HepG2 (cell line): ENCODE data around the gene TCFL5. TPM values are rescaled to one million over a fixed set of nuclear protein-coding genes. Genes with fewer than 3 reads are reported as not detected.
A peak's percentile ranks its signal among the peaks of the same experiment; 100 is the strongest.

ENCODE experiments used
- AKNA ChIP-seq: sonication (generic); formaldehyde crosslinking; IDR thresholded peaks from 2 replicates; pipeline ENCODE4 v1.4.0; 2020; ENCODE audit warnings: missing genetic modification reagents, borderline replicate concordance
- ATF4 ChIP-seq, 2 experiments: fragments of 450-650 bp in 1 of 2; sonication (generic) in 1 of 2; formaldehyde crosslinking; IDR thresholded peaks; 2 replicates each; pipeline versions ENCODE4 v1.5.0 to v1.8.0; 2020 to 2022; ENCODE audit warnings: mild to moderate bottlenecking in 1 of 2, missing genetic modification reagents in 1 of 2
- FLYWCH1 ChIP-seq: sonication (generic); formaldehyde crosslinking; IDR thresholded peaks from 2 replicates; pipeline ENCODE4 v1.8.1; 2023; ENCODE audit warnings: mild to moderate bottlenecking, missing genetic modification reagents
- FOXP1 ChIP-seq, 2 experiments: fragments of 450-650 bp in 1 of 2; IDR thresholded peaks; 2 replicates each; pipeline ENCODE4 v1.6.1; 2017 to 2018; ENCODE audit warnings: antibody characterized with exemption in 1 of 2
- ISX ChIP-seq: sonication (generic); formaldehyde crosslinking; conservative IDR thresholded peaks from 2 replicates; pipeline ENCODE4 v1.5.0; 2020; ENCODE audit warnings: missing genetic modification reagents
- MEIS2 ChIP-seq: sonication (generic); formaldehyde crosslinking; IDR thresholded peaks from 2 replicates; pipeline ENCODE4 v1.9.0; 2021; ENCODE audit warnings: mild to moderate bottlenecking, missing genetic modification reagents
- MYPOP ChIP-seq: sonication (generic); formaldehyde crosslinking; IDR thresholded peaks from 2 replicates; pipeline ENCODE4 v1.8.1; 2023; ENCODE audit warnings: mild to moderate bottlenecking, moderate library complexity, missing genetic modification reagents
- POLR2AphosphoS2 ChIP-seq: IDR thresholded peaks from 2 replicates; pipeline ENCODE4 v1.6.1; 2011; ENCODE audit warnings: low read depth, low read length, improper control_type of control experiment
- REPIN1 ChIP-seq: sonication (generic); formaldehyde crosslinking; IDR thresholded peaks from 2 replicates; pipeline ENCODE4 v1.8.0; 2022; ENCODE audit warnings: missing genetic modification reagents, low read depth, mild to moderate bottlenecking, borderline replicate concordance
- SAFB2 ChIP-seq: sonication (generic); formaldehyde crosslinking; IDR thresholded peaks from 2 replicates; pipeline ENCODE4 v1.5.1; 2020; ENCODE audit warnings: missing genetic modification reagents, low read depth, mild to moderate bottlenecking, borderline replicate concordance
- SRY ChIP-seq: sonication (generic); formaldehyde crosslinking; IDR thresholded peaks from 2 replicates; pipeline ENCODE4 v1.8.0; 2022; ENCODE audit warnings: mild to moderate bottlenecking, missing genetic modification reagents
- ZNF230 ChIP-seq: sonication (generic); formaldehyde crosslinking; IDR thresholded peaks from 2 replicates; pipeline ENCODE4 v1.4.0; 2020; ENCODE audit warnings: mild to moderate bottlenecking, missing genetic modification reagents
- ZNF34 ChIP-seq: sonication (generic); formaldehyde crosslinking; IDR thresholded peaks from 2 replicates; pipeline ENCODE4 v1.4.0; 2020; ENCODE audit warnings: mild to moderate bottlenecking, missing genetic modification reagents, borderline replicate concordance
- ZNF639 ChIP-seq: conservative IDR thresholded peaks from 2 replicates; pipeline ENCODE4 v1.6.1; 2018; ENCODE audit warnings: missing genetic modification reagents
- ZNF749 ChIP-seq: sonication (generic); formaldehyde crosslinking; IDR thresholded peaks from 2 replicates; pipeline ENCODE4 v1.8.0; 2022; ENCODE audit warnings: mild to moderate bottlenecking, missing genetic modification reagents, moderate library complexity, borderline replicate concordance
- ZNF782 ChIP-seq: sonication (generic); formaldehyde crosslinking; IDR thresholded peaks from 2 replicates; pipeline ENCODE4 v1.4.0; 2020; ENCODE audit warnings: missing genetic modification reagents, mild to moderate bottlenecking, borderline replicate concordance
- polyA plus RNA-seq, 8 experiments: library from polyadenylated mRNA; depleted of rRNA in 3 of 8; stranded (reverse) in 7 of 8; unstranded in 1 of 8; fragments of >200 nt; fragmentation: Illumina TruSeq in 4 of 8; extraction: Trizol in 4 of 8; gene quantifications; 2 replicates each; pipeline versions ENCODE4 v1.2.1 to v1.2.3, GENCODE V29; 2011 to 2016; ENCODE audit warnings: low read depth in 4 of 8, missing spikeins in 1 of 8, mixed read lengths in 1 of 8; ENCODE audit not compliant: insufficient read depth in 1 of 8
- total RNA-seq, 5 experiments: library from RNA; depleted of rRNA; stranded (reverse); fragments of >200 nt; fragmentation: Illumina TruSeq; extraction: Trizol; gene quantifications; 2 replicates each; pipeline ENCODE4 v1.2.3, GENCODE V29; 2016; ENCODE audit warnings: low read depth in 1 of 5
- TF ChIP-seq, protein P1 (sequence below): IDR thresholded peaks from 2 replicates; pipeline ENCODE4 v1.6.1; 2012; ENCODE audit warnings: low read depth, low read length, improper control_type of control experiment

Gene TCFL5
- total and polyA plus RNA-seq, 2 of the 13 experiments (the other 11 are each of a cell fraction or from before 2014, with no cell fraction given) = 14.8 to 20.0 TPM

DNA sequence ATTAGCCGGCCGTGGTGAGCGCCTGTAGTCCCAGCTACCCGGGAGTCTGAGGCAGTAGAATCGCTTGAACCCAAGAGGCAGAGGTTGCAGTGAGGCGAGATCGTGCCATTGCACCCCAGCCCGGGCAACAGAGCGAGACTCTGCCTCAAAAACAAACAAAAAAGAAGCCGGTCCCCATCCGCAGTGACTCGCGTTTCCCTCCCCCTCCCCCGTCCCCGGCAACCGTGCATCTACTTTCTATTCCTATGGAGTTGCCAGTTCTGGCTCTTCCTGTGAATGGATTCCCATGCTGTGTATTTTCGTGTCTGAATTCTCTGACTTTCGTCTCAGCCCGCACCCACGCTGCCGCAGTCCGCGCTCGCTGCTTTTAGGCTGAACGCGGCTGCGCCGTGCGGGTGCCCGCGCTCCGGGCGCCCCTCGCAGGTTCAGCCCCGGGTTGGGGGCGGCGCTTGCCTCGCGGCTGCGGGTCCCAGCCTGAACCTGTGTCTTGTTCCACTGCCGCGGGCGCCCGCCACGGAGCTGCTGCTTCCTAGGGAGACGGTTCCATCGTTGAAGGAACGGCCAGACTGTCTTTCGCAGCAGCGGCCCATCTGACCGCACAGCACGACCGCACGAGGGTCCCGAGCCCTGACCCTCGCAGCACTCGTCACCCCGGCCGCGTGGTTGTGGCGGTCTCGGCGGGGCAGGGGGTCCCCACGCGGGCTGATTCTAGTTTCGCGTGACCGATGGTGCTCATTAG is 66.4 kb downstream of the TCFL5 start (continued):
- TF ChIP-seq SRY (CRISPR knock-in tag) (peak; percentile 78; the same call in 1 of the 2 replicates), ZNF639 (CRISPR knock-in tag) (0 out of 2 replicates have a peak, but pooled peaks have one; percentile 24), MEIS2 (CRISPR knock-in tag) (0 out of 2 replicates have a peak, but pooled peaks have one; percentile 29), ZNF34 (no peak; the same call in 1 of the 2 replicates), MYPOP (CRISPR knock-in tag) (peak; percentile 82), ZNF230 (CRISPR knock-in tag) (peak; percentile 91), FLYWCH1 (CRISPR knock-in tag) (no peak), POLR2AphosphoS2 (no peak), SAFB2 (peak; percentile 91), AKNA (CRISPR knock-in tag) (no peak), REPIN1 (CRISPR knock-in tag) (peak; percentile 95), FOXP1 (IDR thresholded peaks at IDR 0.05) (no peak), FOXP1 (CRISPR knock-in tag; IDR thresholded peaks at IDR 0.05) (no peak), ZNF782 (peak; percentile 74; the same call in 1 of the 2 replicates), ISX (CRISPR knock-in tag) (peak; percentile 74; the same call in 1 of the 2 replicates), ATF4 (CRISPR knock-in tag; IDR thresholded peaks at IDR 0.05) (peak in 1 of 2 experiments; percentile 17; a peak in 1 of 4 replicates), ZNF749 (CRISPR knock-in tag) (no peak)
- TF ChIP-seq, protein P1, sequence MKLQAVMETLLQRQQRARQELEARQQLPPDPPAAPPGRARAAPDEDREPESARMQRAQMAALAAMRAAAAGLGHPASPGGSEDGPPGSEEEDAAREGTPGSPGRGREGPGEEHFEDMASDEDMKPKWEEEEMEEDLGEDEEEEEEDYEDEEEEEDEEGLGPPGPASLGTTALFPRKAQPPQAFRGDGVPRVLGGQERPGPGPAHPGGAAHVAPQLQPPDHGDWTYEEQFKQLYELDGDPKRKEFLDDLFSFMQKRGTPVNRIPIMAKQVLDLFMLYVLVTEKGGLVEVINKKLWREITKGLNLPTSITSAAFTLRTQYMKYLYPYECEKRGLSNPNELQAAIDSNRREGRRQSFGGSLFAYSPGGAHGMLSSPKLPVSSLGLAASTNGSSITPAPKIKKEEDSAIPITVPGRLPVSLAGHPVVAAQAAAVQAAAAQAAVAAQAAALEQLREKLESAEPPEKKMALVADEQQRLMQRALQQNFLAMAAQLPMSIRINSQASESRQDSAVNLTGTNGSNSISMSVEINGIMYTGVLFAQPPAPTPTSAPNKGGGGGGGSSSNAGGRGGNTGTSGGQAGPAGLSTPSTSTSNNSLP = no peak
